IMR-90 (cell line): Measurements from ENCODE around the gene DOCK4. TPM values are rescaled to one million over a fixed set of nuclear protein-coding genes. Genes with fewer than 3 reads are reported as not detected.

Experiments used
- ATAC-seq: fragments of 200-7000 bp; cut with Tn5 transposase; 2 replicates; pipeline ENCODE4 v1.9.1; 2020; ENCODE audit warnings: low read depth, mild to moderate bottlenecking, moderate library complexity
- BruUV-seq: library from RNA; stranded (reverse); fragments of 400-500 nt; replicated peaks from 2 replicates; lab custom pipeline; 2021; lab: Mats Ljungman, UMichigan
- CTCF ChIA-PET: fragments of 300-600 bp; formaldehyde crosslinking; extraction: SDS; loops from one replicate; lab custom pipeline; 2021; ENCODE audit warnings: antibody characterized with exemption; lab: Yijun Ruan, JAX
- POLR2A ChIA-PET: fragments of 300-600 bp; sonication (Branson Sonifier 250); formaldehyde crosslinking; loops from one replicate; lab custom pipeline; 2022; ENCODE audit warnings: antibody characterized with exemption; ENCODE audit not compliant: unreplicated experiment; lab: Charles Lee
- DNase-seq: peaks from one replicate; pipeline ENCODE4 v3.0.0; 2013
- H2AFZ ChIP-seq: replicated peaks from 2 replicates; pipeline ENCODE3; 2013; ENCODE audit warnings: low read length, mild to moderate bottlenecking; ENCODE audit not compliant: poor library complexity
- H2AK5ac ChIP-seq: 2 replicates; pipeline ENCODE4 v1.6.1; 2013; ENCODE audit warnings: low read depth, low read length, inconsistent platforms
- H2AK9ac ChIP-seq: replicated peaks from 2 replicates; pipeline ENCODE3; 2013; ENCODE audit warnings: mild to moderate bottlenecking, low read depth, low read length, moderate library complexity; ENCODE audit not compliant: poor library complexity
- H2BK120ac ChIP-seq: 2 replicates; pipeline ENCODE4 v1.6.1; 2013; ENCODE audit warnings: low read depth, low read length, inconsistent platforms
- H2BK15ac ChIP-seq: 3 replicates; pipeline ENCODE4 v1.6.1; 2013; ENCODE audit warnings: low read depth, low read length, inconsistent platforms
- H2BK20ac ChIP-seq: 2 replicates; pipeline ENCODE4 v1.6.1; 2013; ENCODE audit warnings: low read depth, mild to moderate bottlenecking, inconsistent platforms, low read length, moderate library complexity
- H2BK5ac ChIP-seq: 2 replicates; pipeline ENCODE4 v1.6.1; 2013; ENCODE audit warnings: mild to moderate bottlenecking, low read depth, low read length, inconsistent platforms; ENCODE audit not compliant: poor library complexity, severe bottlenecking
- H3K14ac ChIP-seq: replicated peaks from 2 replicates; pipeline ENCODE4 v1.6.1; 2013; ENCODE audit warnings: low read depth, low read length, inconsistent platforms
- H3K18ac ChIP-seq: 2 replicates; pipeline ENCODE4 v1.6.1; 2013; ENCODE audit warnings: low read depth, low read length, control low read depth
- H3K23ac ChIP-seq: 2 replicates; pipeline ENCODE4 v1.6.1; 2013; ENCODE audit warnings: low read depth, low read length, inconsistent platforms
- H3K27ac ChIP-seq: 2 replicates; pipeline ENCODE4 v1.5.1; 2013; ENCODE audit warnings: mild to moderate bottlenecking, control low read depth, low read length; ENCODE audit not compliant: insufficient read depth
- H3K27me3 ChIP-seq: 2 replicates; pipeline ENCODE4 v1.6.1; 2013; ENCODE audit warnings: low read length; ENCODE audit not compliant: control insufficient read depth, insufficient read depth
- H3K36me3 ChIP-seq: 2 replicates; pipeline ENCODE4 v1.6.1; 2013; ENCODE audit warnings: low read length, mixed read lengths; ENCODE audit not compliant: control insufficient read depth, insufficient read depth
- H3K4ac ChIP-seq: 2 replicates; pipeline ENCODE4 v1.6.1; 2013; ENCODE audit warnings: low read depth, low read length, inconsistent platforms
- H3K4me1 ChIP-seq: 2 replicates; pipeline ENCODE4 v1.6.1; 2013; ENCODE audit warnings: low read length, mixed read lengths; ENCODE audit not compliant: control insufficient read depth, insufficient read depth
- H3K4me2 ChIP-seq: 2 replicates; pipeline ENCODE4 v1.6.1; 2013; ENCODE audit warnings: low read depth, mild to moderate bottlenecking, control low read depth, low read length, moderate library complexity
- H3K4me3 ChIP-seq: 2 replicates; pipeline ENCODE4 v1.5.1; 2013; ENCODE audit warnings: low read depth, mild to moderate bottlenecking, control low read depth, low read length, moderate library complexity; ENCODE audit not compliant: insufficient read depth
- H3K56ac ChIP-seq: 2 replicates; pipeline ENCODE4 v1.6.1; 2013; ENCODE audit warnings: low read length, inconsistent platforms; ENCODE audit not compliant: insufficient read depth; ENCODE audit errors: extremely low read depth
- H3K79me1 ChIP-seq, 2 experiments: 2 replicates each; pipeline ENCODE4 v1.6.1; 2013; ENCODE audit warnings: low read length in 2 of 2, inconsistent platforms in 1 of 2, low read depth in 1 of 2
- H3K9ac ChIP-seq: 2 replicates; pipeline ENCODE4 v1.6.1; 2013; ENCODE audit warnings: low read depth, low read length, control low read depth
- H3K9me1 ChIP-seq: 2 replicates; pipeline ENCODE4 v1.6.1; 2013; ENCODE audit warnings: low read length, inconsistent platforms; ENCODE audit not compliant: insufficient read depth
- H3K9me3 ChIP-seq: 2 replicates; pipeline ENCODE4 v1.6.1; 2013; ENCODE audit warnings: low read length; ENCODE audit not compliant: control insufficient read depth, insufficient read depth
- H4K20me1 ChIP-seq: 2 replicates; pipeline ENCODE4 v1.6.1; 2013; ENCODE audit warnings: low read length, inconsistent platforms; ENCODE audit not compliant: insufficient read depth
- H4K5ac ChIP-seq: 2 replicates; pipeline ENCODE4 v1.6.1; 2013; ENCODE audit warnings: mild to moderate bottlenecking, low read depth, low read length, control low read depth
- H4K8ac ChIP-seq, 2 experiments: 2 replicates each; pipeline ENCODE4 v1.6.1; 2013; ENCODE audit warnings: low read depth in 2 of 2, low read length in 2 of 2, control low read depth in 1 of 2, inconsistent platforms in 1 of 2
- H4K91ac ChIP-seq: 2 replicates; pipeline ENCODE4 v1.6.1; 2013; ENCODE audit warnings: low read depth, low read length, inconsistent platforms; ENCODE audit not compliant: insufficient read depth
- MAFK ChIP-seq: IDR thresholded peaks from 2 replicates; pipeline ENCODE4 v1.6.1; 2012; ENCODE audit warnings: low read depth, low read length, improper control_type of control experiment
- MXI1 ChIP-seq: IDR thresholded peaks from 2 replicates; pipeline ENCODE4 v1.6.1; 2012; ENCODE audit warnings: low read depth, mild to moderate bottlenecking, low read length, moderate library complexity, borderline replicate concordance
- NFE2L2 ChIP-seq: fragments of 150-350 bp; IDR thresholded peaks from 2 replicates; pipeline ENCODE4 v1.6.1; 2016; ENCODE audit warnings: low read depth, mild to moderate bottlenecking, low read length
- WGBS, 2 experiments: methylation state at CpG; one replicate each; pipeline versions ENCODE4 v1.1.5 to v1.1.7; 2013; ENCODE audit warnings: missing lambda C conversion rate in 2 of 2; ENCODE audit not compliant: insufficient read length in 1 of 2; ENCODE audit errors: extremely low coverage in 2 of 2; 5-methylcytosine and 5-hydroxymethylcytosine counted together
- dilution Hi-C: fragments of 300-500 bp; cut with HindIII; formaldehyde crosslinking; loops from one replicate; pipeline ENCODE4 v1.14.3; 2018; ENCODE audit warnings: low sequenced_read_pairs; ENCODE audit not compliant: unreplicated experiment
- in situ Hi-C: fragments of 300-500 bp; cut with MboI; formaldehyde crosslinking; loops from 3 replicates; pipeline ENCODE4 v1.14.3; 2019; ENCODE audit warnings: low sequenced_read_pairs, inconsistent platforms, mixed read lengths
- intact Hi-C: fragments of 100-400 bp; cut with micrococcal nuclease; formaldehyde crosslinking; loops from 2 replicates; pipeline ENCODE4 v1.10.0; 2022
- polyA plus RNA-seq, 3 experiments: library from polyadenylated mRNA; depleted of rRNA; stranded (reverse); fragments of >200 nt; gene quantifications; 2 replicates each; pipeline ENCODE4 v1.2.3, GENCODE V29; 2012; ENCODE audit warnings: low replicate concordance in 1 of 3
- total RNA-seq: library from RNA; depleted of rRNA; stranded (reverse); fragments of >200 nt; gene quantifications from 2 replicates; pipeline ENCODE4 v1.2.3, GENCODE V29; 2012

DOCK4 gene
- total and polyA plus RNA-seq, 2 of the 4 experiments (the other 2 are of a cell fraction) = 4.4 to 12.2 TPM

DNA sequence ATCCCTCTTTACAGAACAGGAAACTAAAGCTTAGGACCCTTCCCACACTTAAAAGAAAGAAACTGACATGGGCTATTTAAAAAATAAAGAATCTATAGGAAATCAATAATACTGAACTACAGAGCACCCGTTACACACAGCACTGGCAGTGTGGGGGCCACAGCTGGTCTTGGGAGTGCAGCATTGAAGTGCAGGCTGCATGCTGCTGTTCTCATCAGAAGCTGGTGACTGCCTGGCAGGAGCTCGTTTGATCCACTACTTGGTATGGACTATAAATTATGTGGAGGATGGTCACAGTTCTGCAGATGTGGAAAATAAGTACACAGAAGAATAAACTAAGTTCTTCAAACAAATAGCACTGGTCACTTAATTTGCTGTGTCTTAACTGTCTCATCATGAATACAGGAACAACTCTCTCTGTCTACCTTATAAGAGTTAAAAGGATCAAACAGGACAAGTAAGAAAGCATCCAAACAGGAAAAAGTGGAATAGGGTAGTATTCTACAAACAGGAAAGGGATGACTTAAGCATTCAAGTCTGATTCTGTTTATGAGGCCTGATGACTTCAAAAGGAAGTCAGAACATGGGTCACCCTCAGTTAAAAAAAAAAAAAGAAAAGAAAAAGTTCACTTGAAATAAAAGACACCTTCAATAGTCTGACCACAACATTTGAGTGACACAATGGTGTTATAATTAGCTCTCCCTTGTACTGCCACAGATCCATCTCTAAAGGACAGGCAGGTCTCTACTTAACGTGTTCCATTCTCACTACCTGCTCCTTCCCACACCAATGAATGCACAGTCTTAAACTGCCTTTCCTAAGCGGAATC lies 21.0 kb downstream of the DOCK4 start:
- no peaks in the 10 kb centered on the region for H4K20me1 ChIP-seq
- dilution Hi-C loops = no loop called here
- no peak overlapping the region for H3K14ac ChIP-seq
- no peak overlapping the region for H3K18ac ChIP-seq
- BruUV-seq = no TSS peak
- ChIA-PET POLR2A (interaction anchor here (0.6 kb wide), 1 partner anchor 175 kb away, joined by 3 read pairs; no protein-coding TSS in a partner anchor), CTCF (no interaction called here)
- H3K4me1 ChIP-seq = peaks cover 2% of the 10 kb centered on the region; the same call in 1 of the 2 replicates
- TF ChIP-seq NFE2L2 (no peak), MXI1 (no peak), MAFK (no peak)
- H3K9ac ChIP-seq = no peak overlapping the region
- H3K27ac ChIP-seq = no peak overlapping the region
- no peaks in the 10 kb centered on the region for H3K36me3 ChIP-seq
- H2BK20ac ChIP-seq = no peak overlapping the region
- no peak overlapping the region for H2BK5ac ChIP-seq
- H4K8ac ChIP-seq = no peak overlapping the region
- H2AK9ac ChIP-seq = no peak overlapping the region
- H3K23ac ChIP-seq = no peak overlapping the region
- no peak overlapping the region for H2BK120ac ChIP-seq
- DNase-seq = no peak
- H3K4ac ChIP-seq = no peak overlapping the region
- intact Hi-C loops = no loop called here
- no peak overlapping the region for H4K91ac ChIP-seq
- no peak overlapping the region for H2BK15ac ChIP-seq
- H2AK5ac ChIP-seq = peak overlapping the region; percentile 6; the same call in 1 of the 2 replicates
- no peak overlapping the region for H3K56ac ChIP-seq
- in situ Hi-C loops = no loop called here
- no peak overlapping the region for H2AFZ ChIP-seq
- H4K5ac ChIP-seq = no peak overlapping the region
- H3K4me2 ChIP-seq = no peak overlapping the region
- H3K4me3 ChIP-seq = no peak overlapping the region
- no peaks in the 10 kb centered on the region for H3K27me3 ChIP-seq
- 57% methylated on average over 1 of the region's 4 CpGs; no CpG with 5 or more reads in 1 of the 2 experiments for WGBS, 2 experiments
- peak; percentile 40 for ATAC-seq
- H3K9me3 ChIP-seq = no peaks in the 10 kb centered on the region
- peaks cover 14 to 29% of the 10 kb centered on the region in 2 experiments for H3K79me1 ChIP-seq
- H3K9me1 ChIP-seq = peaks cover 15% of the 10 kb centered on the region; the same call in 1 of the 2 replicates
